HG03095 (cell line): ENCODE data around the gene PNPO.
"Not testable (repeated sequence)": the region's sequence is repeated elsewhere in the genome, so short reads cannot be mapped to it uniquely, and the experiment has no call there.

ENCODE experiments used
- ATAC-seq: cut with Tn5 transposase; IDR thresholded peaks from one replicate; pipeline ENCODE4 v1.9.1; 2021; ENCODE audit warnings: moderate library complexity; ENCODE audit not compliant: unreplicated experiment

PNPO gene

DNA sequence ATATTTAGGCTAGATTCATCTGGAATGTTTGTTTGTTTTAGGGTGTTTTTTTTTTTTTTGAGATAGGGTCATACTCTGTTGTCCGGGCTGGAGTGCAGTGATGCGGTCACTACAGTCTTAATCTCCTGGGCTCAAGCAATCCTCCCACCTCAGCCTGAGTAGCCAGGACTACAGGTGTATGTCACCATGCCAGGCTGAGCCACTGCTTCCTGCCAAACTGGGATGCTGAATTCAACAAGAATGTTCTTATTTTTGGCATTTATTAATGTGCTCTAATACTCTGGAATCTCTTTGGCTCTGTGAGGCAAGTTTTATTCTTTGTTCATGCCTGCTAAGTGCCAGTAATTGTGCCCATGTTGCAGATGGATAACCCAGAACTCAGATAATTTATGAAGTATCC, 23.8 kb upstream of the PNPO start:
- no peak for ATAC-seq

DNA sequence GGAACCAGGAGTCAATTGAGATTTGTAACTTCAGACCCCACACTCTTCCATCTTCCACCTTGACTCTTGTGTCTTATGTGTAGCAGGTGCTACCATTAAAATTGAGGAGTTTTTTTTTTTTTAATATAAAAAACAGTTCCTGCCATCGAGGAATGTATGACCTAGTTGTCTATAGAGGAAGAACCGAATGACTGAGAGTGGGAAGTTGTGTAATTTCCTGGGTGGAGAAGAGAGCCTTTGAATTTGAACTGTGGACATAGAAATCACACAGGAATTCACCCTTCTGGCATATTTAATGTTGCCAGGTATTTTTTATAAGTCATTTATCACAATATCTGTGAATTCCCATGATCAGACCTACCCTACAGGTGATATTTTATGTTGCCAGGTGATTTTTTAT, 23.4 kb upstream of the PNPO start:
- no peak for ATAC-seq

DNA sequence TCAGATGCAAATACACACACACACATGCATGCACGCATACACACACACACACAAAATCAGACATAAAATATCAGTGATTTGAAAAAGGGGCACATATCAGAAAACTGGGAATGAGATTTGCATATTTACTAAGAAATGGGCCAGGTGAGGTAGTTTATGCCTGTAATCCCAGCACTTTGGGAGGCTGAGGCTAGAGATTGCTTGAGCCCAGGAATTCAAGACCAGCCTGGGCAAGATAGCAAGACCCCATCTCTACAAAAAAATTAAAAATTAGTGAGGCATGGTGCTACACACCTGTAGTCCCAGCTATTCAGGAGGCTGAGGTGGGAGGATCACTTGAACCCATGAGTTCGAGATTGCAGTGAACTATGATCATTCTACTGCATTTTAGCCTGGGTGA, 22.4 kb upstream of the PNPO start:
- ATAC-seq, result no peak

DNA sequence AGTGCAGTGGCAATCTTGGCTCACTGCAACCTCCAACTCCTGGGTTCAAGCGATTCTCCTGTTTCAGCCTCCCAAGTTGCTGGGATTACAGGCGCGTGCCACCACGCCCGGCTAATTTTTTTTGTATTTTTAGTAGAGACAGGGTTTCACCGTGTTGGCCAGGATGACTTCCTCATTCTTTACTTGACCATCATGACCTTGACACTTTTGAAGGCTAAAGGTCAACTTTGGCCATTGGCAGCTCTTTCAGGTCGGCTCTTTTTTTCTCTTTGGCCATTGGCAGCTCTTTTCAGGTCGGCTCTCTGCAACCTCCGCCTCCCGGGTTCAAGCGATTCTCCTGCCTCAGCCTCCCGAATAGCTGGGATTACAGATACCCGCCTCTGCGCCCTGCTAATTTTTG, 21.5 kb upstream of the PNPO start:
- not testable (repeated sequence) for ATAC-seq

DNA sequence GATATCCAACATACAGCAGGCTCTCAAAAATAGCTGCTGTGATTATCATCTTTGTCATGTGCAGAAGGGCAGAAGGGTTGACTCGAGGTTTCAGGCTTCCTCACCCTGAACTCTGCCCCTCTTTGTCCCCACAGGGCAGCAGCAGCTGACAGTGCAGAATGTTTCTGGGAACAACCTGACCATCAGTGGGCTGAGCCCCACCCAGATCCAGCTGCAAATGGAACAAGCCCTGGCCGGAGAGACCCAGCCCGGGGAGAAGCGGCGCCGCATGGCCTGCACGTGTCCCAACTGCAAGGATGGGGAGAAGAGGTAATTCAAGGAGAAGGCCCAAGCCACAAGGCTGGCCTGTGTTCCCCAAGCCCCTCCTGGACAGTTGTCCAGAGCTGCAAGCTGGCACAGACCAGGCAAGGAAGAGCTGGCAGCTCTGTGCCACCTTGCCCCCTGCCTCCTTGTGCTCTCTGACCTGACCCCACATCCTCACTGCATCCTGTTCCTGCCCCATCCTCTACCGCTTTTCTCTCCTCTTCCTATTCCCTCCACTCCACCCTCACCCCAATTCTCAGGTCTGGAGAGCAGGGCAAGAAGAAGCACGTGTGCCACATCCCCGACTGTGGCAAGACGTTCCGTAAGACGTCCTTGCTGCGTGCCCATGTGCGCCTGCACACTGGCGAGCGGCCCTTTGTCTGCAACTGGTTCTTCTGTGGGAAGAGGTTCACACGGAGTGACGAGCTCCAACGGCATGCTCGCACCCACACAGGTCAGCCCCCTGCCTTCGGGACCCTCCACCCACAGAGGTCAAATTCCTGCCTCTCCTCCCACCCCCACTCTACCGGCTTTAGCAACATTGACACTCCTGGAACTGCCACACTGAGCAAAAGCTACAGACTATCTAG, 16.3 kb upstream of the PNPO start:
- no peak for ATAC-seq

DNA sequence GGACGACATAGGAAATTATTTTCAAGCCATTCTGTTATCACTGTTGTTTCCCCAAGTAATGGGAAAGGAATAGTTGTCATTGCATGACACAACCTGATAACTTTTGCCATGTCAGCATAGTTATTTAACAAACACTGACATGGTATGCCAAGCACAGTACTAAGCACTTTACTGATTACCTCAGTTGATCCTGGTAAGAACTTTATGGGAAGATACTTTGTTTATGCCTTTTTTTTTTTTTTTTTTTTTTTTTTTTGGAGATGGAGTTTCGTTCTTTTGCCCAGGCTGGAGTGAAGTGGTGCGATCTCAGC, 15.7 kb upstream of the PNPO start:
- ATAC-seq, result no peak

DNA sequence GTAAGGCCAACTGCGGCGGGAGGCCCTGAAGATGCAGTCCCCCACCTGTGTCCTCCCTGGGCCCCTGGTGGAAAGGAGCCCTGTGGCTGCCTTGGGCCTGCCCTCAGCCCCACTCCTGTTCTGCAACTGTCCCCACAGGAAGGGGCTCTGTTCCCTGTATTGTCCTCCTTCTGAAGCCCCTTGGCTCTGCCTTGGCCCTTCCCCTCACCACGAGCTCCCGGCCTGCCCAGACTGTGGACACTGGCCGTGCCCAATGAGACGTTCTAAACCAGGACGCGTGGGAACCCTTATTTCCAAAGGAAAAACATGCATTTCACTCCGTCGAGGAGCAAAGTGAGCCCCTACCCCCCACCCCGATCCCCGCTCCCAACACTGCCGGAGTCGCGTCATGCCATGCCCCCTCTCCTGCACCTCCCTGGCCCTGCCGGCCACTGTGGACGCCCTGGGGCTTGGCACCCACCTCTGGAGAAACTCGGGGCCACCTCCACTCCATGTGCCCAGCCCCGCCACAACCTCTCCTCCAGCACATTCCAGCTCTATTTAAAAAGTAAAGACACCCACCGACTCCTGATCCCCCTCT, 13.5 kb upstream of the PNPO start:
- ATAC-seq, result no peak

DNA sequence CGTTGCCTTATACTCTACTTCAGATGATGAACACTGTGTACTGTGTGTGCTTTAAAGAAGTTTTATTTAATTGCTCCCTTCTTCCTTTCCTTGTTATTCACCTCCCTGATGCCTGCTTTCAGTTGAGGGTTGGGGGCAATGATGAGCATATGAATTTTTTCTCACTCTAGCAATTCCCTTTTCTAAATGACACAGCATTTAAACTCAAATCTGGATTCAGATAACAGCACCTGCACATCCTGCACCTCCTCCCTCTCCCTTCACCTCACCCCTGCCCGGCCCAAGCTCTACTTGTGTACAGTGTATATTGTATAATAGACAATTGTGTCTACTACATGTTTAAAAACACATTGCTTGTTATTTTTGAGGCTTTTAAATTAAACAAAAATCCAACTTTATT, 13.0 kb upstream of the PNPO start:
- no peak for ATAC-seq

DNA sequence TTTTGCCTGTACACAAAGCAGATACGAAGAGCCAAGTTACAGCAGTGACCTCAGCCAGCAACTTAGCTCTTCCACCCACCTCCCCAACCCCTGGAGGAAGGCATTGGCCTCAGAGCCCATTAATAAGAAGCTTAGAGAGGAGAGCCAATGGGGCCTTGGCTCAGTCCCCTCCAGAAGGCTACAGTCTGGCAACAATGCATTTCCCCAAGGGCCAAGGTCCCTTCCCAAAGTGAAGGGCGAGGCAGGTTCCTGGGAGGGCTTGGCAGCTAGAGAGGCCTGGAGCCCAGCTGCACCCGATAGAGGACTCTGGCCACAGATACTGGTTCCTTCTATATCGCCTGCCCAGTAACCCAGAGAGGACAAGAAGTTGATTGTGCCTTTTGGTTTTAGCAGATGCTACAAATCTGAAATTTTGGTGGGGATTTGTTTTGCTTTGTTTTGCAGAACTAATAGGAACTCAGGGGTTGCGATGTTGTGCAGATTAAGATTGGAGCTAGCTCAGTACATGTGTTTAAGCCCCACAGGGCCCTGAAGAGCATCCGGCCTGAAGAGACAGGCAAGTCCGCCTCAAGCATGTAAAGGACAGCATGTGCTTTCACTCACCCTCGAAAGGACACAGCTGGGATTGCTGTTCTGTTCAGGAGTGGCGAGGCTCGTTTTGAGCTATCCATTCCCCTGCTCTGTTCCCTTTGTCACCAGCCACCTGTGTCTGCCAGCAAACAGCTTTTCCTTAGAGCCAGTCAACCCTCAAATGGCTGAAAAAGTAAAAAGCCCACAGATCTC, 12.0 kb upstream of the PNPO start:
- ATAC-seq, result no peak

DNA sequence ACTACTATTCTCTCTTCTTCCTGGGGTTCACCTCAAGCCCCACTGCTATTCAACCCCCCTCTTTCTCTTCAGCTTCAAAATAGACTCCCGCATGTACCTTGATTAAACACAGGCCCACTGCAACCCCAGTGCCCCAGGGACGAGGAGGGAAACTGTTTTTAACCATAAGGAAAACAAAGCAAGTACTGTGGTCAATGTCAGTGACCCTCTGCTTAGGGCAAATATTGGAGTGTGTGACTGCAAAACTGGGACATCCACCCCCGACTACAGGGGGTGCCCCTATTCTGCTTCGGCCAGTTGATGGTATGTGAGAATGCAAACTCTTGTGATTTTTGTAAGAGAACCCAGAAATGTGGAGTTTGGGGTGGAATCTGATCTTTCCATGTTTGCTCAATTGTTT, 9.5 kb upstream of the PNPO start:
- no peak for ATAC-seq

DNA sequence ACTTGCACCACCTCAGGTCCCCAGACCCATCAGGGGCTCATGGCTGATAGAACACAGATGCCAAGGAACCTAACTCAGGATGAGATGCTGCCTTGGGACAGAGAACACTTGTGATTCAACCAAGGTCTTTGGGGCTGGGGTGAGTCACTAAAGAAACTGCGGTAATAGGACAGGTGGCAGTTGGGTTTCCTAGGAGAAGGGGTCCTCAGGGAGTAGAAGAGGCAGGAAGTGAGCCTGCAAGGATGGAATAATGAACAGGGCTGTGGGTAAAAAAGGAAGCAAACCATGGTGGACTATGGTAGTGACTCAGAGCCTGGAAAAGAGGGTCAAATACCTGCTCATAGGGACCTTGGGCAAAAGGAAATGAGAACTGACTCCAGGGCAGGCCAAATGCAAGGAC, 6.5 kb upstream of the PNPO start:
- ATAC-seq, result no peak

DNA sequence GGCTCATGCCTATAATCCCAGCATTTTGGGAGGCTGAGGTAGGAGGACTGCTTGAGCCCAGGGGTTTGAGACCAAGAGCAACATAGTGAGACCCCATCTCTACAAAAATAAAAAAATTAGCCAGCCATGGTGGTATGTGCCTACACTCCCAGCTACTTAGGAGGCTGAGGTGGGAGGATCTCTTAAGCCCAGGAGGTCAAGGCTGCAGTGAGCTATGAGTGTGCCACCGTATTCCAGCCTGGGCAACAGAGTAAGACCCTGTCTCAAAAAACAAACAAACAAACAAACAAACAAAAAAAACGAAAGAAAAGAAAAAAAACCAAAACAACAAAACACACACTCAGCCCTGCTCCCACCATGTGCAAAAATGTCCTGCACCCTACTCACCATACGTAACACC, 5.9 kb upstream of the PNPO start:
- not testable (repeated sequence) for ATAC-seq

DNA sequence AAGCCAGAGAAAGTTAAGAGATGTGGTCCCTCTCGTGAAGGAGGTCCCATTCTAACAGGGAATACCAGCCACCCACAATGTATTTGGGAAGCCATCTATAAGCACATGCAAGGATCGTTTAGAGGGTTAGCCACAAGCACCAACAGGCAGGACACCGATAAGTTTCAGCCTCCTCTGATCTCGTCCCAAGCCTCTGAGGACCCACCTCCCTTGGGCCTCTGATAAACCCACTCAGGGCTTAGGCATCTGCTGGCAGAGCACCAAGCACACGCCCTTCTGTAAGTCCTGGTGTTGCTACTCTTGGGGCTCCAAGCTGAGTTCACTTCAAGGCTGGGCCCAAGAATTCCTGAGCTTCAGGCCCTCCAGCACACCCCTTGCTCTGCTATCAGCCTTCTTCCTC, 5.4 kb upstream of the PNPO start:
- ATAC-seq, result no peak

DNA sequence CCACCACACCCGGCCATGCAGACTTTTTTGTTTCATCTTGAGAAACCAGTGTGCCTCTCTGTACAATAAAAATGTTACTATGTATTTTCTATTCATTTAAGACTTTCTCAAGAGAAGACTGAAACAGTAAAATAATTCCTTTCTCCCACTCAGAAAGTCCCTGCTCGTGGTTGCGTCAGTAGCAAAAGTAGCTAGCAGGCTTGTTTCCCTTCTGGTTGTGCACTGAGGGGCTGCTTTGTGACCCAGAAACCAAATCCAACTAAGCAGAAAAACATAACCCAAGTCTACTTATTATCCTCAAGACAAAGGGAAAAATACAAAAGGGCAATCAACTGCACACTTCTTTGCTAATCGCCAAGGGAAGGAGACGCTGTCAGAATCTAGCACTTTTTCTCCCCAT, 3.4 kb upstream of the PNPO start:
- ATAC-seq, result no peak

DNA sequence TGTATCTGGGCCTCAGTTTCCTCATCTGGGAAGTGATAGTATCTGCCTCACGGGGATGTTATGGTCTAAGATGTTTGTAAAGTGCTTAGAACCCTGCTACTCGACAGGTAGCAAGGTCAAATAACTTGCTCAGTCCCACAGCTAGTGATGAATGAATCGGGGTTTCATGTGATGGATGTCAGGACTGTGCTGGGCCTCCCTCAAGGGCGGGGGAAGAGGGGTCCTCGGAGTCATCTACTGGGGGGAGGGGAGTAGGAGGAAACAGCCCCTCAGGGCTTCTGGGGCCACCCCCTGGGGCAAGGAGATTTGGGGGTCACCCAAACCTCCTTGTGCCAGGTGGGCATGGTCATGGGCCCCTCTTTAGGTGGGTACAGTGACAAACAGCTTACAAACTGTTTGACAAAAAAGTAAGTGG, 732 bp downstream of the PNPO start:
- no peak for ATAC-seq

DNA sequence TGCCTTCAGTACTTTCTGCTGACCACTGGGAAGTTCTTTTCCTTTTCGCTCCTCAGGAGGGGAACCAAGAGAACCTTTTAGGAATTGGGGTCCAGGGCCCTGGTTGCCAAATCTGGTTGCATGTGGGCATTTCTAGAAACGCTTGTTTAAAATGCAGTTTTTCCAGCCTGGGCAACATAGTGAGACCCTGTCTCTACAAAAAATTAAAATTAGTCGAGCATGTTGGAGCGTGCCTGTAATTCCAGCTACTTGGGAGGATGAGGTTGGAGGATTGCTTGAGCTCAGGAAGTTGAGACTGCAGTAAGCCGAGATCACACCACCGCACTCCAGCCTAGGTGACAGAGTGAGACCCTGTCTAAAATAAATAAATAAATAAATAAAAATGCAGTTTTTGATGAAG, 1.2 kb downstream of the PNPO start:
- no peak for ATAC-seq

DNA sequence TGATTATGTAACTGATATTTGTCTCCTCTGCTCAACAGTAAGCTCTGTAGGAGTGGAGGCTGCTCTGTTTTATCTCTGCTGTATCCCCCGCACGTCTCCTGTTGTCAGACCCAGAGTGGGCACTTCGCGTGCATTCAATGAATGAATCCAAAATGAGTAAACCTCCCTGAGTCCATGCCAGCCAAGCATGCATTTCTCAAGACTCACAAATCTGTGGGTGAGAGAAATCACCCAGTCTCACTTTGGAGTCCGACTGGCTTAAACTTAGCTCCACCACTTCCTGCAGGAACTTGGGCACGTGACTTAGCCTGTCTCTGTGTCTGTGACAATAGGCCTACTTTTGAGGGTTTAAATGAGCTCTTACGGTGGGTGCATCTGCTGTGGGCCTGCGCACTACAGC, 3.7 kb downstream of the PNPO start:
- ATAC-seq, result no peak

DNA sequence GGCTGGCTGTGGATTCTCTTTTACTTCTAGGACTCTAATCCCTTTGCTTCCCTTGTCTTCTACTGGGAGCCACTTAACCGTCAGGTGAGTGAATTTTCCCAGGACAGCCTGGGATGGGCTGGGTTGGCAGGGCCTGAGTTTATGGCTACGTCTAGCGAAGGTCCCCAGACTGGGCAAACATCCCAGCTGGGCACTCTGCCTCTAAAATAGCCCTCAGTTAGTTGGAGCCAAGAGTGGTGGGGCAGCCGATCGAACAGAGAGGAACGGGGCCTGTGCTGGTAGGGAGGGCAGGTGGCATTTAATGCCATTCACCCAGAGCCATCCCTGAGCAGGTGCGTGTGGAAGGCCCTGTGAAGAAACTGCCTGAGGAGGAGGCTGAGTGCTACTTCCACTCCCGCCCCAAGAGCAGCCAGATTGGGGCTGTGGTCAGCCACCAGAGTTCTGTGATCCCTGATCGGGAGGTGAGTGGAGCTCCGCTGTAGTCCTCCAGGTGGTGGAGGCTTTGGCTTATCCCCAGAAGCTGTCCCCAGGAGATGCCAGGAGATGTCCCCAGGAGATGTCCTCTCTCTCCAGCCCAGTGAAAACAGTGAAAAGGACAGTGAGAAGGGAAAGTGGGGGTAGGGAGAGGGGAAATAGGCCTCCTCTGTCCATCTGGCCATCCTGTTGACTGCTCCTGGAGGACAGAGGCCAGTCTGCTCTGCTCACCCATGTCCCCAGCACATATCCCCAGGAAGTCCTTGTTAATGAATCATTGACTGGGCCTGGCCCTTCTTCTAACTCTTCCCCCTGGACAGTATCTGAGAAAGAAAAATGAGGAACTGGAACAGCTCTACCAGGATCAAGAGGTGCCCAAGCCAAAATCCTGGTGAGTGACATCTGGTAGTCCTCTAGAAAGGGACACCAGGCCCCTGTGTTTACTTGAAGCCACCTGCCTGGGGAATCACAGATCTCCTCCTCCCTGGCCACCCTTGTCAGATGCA, 4.4 kb downstream of the PNPO start:
- no peak for ATAC-seq

DNA sequence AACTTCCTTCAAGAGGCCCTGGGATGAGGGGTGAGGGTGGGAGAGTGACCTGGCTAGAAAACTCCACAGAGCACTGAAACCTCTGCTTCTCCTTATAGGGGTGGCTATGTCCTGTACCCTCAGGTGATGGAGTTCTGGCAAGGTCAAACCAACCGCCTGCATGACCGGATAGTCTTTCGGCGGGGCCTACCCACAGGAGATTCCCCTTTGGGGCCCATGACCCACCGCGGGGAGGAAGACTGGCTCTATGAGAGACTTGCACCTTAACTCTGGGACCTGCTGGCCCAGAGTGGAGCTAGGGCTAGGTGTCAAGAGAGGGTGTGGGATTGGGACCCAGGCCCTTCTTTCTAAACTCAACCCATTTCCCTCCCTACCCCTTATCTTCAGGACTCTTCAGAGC, 5.1 kb downstream of the PNPO start:
- no peak for ATAC-seq

DNA sequence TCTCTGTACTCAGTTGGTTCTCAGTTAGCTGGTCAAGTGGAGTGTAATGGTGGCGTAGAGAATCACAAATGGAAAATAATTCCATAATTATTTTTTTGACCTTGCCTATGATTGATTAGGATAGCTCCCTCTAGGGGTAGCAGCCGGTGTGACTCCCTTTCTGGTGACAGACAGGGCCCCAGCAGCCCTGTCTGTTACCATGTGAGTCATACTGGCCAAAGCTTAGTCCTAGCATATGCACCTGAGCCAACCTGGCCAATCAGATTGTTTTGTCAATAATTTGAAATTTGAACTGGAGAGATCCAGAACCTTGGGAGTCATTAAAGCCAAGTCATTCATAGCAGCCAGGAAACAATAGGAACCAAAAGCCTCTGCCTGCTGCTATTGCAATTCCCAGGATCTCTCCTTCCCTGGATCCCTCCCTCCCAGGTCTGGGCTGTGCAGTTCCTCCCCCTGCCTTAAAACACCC, 5.6 kb downstream of the PNPO start:
- ATAC-seq, result no peak

DNA sequence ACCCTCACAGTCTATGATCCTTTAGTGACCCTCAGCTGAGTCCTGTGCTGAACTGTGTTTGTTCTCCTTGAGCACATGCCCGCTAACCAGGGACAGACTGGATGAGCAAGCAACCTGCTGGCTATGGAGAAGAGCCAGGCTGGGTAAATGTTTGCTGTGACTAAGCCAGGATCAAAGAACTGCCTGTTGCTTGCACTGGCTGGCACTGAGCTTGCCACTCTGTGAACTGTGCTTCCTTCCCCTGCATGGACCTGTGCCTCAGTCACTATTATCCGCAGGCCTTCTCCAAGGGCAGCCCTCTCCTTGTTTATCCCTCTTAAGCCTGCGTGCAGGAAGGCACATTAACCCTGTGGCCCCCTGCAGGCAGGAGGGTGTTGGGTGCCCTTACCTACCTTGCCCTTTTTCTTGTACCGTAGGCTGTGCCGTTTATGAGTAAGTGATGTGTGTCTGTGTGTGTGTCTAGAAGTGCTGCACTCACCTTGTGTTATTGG, 7.4 kb downstream of the PNPO start:
- ATAC-seq, result no peak
